NCI-H2196 (cell line): ENCODE data around the gene SLC22A2.
"Not testable (repeated sequence)": the region's sequence is repeated elsewhere in the genome, so short reads cannot be mapped to it uniquely, and the experiment has no call there.

ENCODE experiments used
- DNase-seq: peaks from one replicate; lab custom pipeline; 2025; ENCODE audit not compliant: unreplicated experiment; lab: John Stamatoyannopoulos, UW

The SLC22A2 gene

GRCh38 chr6:160252073-160252813, 6.4 kb downstream of the SLC22A2 start:
- no peak for DNase-seq

- DNase-seq = no peak
Measured at GRCh38 chr6:160249671-160250070, 8.9 kb downstream of the SLC22A2 start.

- DNase-seq = no peak
Measured at GRCh38 chr6:160248538-160248937, 10.1 kb downstream of the SLC22A2 start.

- no peak for DNase-seq
Measured at GRCh38 chr6:160247457-160247883, 11.2 kb downstream of the SLC22A2 start.

- DNase-seq = no peak
Measured at GRCh38 chr6:160240691-160241084, 17.9 kb downstream of the SLC22A2 start.

- no peak for DNase-seq
Measured at GRCh38 chr6:160239929-160240690, 18.5 kb downstream of the SLC22A2 start.

- DNase-seq = no peak
Measured at GRCh38 chr6:160238761-160239751, 19.6 kb downstream of the SLC22A2 start.

- no peak for DNase-seq
Measured at GRCh38 chr6:160238278-160238711, 20.3 kb downstream of the SLC22A2 start.

- not testable (repeated sequence) for DNase-seq
Measured at GRCh38 chr6:160237597-160238275, 20.9 kb downstream of the SLC22A2 start.

- not testable (repeated sequence) for DNase-seq
Measured at GRCh38 chr6:160236235-160236872, 22.3 kb downstream of the SLC22A2 start.

GRCh38 chr6:160233950-160234640, 24.5 kb downstream of the SLC22A2 start:
- DNase-seq = not testable (repeated sequence)

GRCh38 chr6:160227769-160228161, 30.9 kb downstream of the SLC22A2 start:
- DNase-seq = no peak

GRCh38 chr6:160227038-160227768, 31.4 kb downstream of the SLC22A2 start:
- no peak for DNase-seq

GRCh38 chr6:160226118-160226591, 32.5 kb downstream of the SLC22A2 start:
- DNase-seq = no peak

GRCh38 chr6:160224639-160225237, 33.9 kb downstream of the SLC22A2 start:
- DNase-seq = no peak

- no peak for DNase-seq
Measured at GRCh38 chr6:160222491-160222890, 36.1 kb downstream of the SLC22A2 start.

- DNase-seq = no peak
Measured at GRCh38 chr6:160221918-160222317, 36.7 kb downstream of the SLC22A2 start.

- no peak for DNase-seq
Measured at GRCh38 chr6:160221423-160221822, 37.2 kb downstream of the SLC22A2 start.
